ENCODE measurements around the gene CCDC192.

The CCDC192 gene

GRCh38 chr5:127806776-127807175 lies 103.6 kb downstream of the CCDC192 start:
- H3K36me3 ChIP-seq (ENCODE audit: control insufficient read depth, insufficient read depth, low read length), result no peaks in the 10 kb centered on the region
- TF ChIP-seq CTCF (IDR thresholded peaks at IDR 0.05; ENCODE audit: insufficient read depth, low read length, poor library complexity, severe bottlenecking), result no peak
- no peak for DNase-seq (ENCODE audit: extremely low read depth, insufficient read length)

GRCh38 chr5:127809533-127809932 lies 106.3 kb downstream of the CCDC192 start:
- H3K4me3 ChIP-seq (replicated peaks; ENCODE audit: low read depth, low read length), result no peak overlapping the region
- no peaks in the 10 kb centered on the region for H3K27me3 ChIP-seq (replicated peaks; ENCODE audit: control insufficient read depth, insufficient read depth, low read length)
- no peaks in the 10 kb centered on the region for H3K36me3 ChIP-seq (ENCODE audit: control insufficient read depth, insufficient read depth, low read length)
- no peak for DNase-seq (ENCODE audit: extremely low read depth, insufficient read length)
- no peak for TF ChIP-seq CTCF (IDR thresholded peaks at IDR 0.05; ENCODE audit: insufficient read depth, low read length, poor library complexity, severe bottlenecking)

More at GRCh38 chr5:127806776-127807175, 103.6 kb downstream of the CCDC192 start:
- Histone ChIP-seq H3K27me3 (replicated peaks; ENCODE audit: control insufficient read depth, insufficient read depth, low read length) (no peaks in the 10 kb centered on the region), H3K4me3 (replicated peaks; ENCODE audit: low read depth, low read length) (no peak overlapping the region)

- Histone ChIP-seq H3K4me3 (replicated peaks; ENCODE audit: low read depth, low read length) (no peak overlapping the region), H3K36me3 (ENCODE audit: control insufficient read depth, insufficient read depth, low read length) (no peaks in the 10 kb centered on the region), H3K27me3 (replicated peaks; ENCODE audit: control insufficient read depth, insufficient read depth, low read length) (no peaks in the 10 kb centered on the region)
- no peak for DNase-seq (ENCODE audit: extremely low read depth, insufficient read length)
- no peak for TF ChIP-seq CTCF (IDR thresholded peaks at IDR 0.05; ENCODE audit: insufficient read depth, low read length, poor library complexity, severe bottlenecking)
Observed at GRCh38 chr5:127810017-127810416, 106.8 kb downstream of the CCDC192 start.

- no peak for DNase-seq (ENCODE audit: extremely low read depth, insufficient read length)
Observed at GRCh38 chr5:127810707-127811490, 107.7 kb downstream of the CCDC192 start.

GRCh38 chr5:127812570-127812969 lies 109.4 kb downstream of the CCDC192 start:
- Histone ChIP-seq H3K4me3 (replicated peaks; ENCODE audit: low read depth, low read length) (no peak overlapping the region), H3K36me3 (ENCODE audit: control insufficient read depth, insufficient read depth, low read length) (no peaks in the 10 kb centered on the region), H3K27me3 (replicated peaks; ENCODE audit: control insufficient read depth, insufficient read depth, low read length) (no peaks in the 10 kb centered on the region)
- no peak for DNase-seq (ENCODE audit: extremely low read depth, insufficient read length)
- TF ChIP-seq CTCF (IDR thresholded peaks at IDR 0.05; ENCODE audit: insufficient read depth, low read length, poor library complexity, severe bottlenecking), result no peak

More at GRCh38 chr5:127810707-127811490, 107.7 kb downstream of the CCDC192 start:
- no peak for TF ChIP-seq CTCF (IDR thresholded peaks at IDR 0.05; ENCODE audit: insufficient read depth, low read length, poor library complexity, severe bottlenecking)
- Histone ChIP-seq H3K27me3 (replicated peaks; ENCODE audit: control insufficient read depth, insufficient read depth, low read length) (no peaks in the 10 kb centered on the region), H3K4me3 (replicated peaks; ENCODE audit: low read depth, low read length) (no peak overlapping the region), H3K36me3 (ENCODE audit: control insufficient read depth, insufficient read depth, low read length) (no peaks in the 10 kb centered on the region)

Measured in GM06990 (cell line).